ENCODE data around the gene NUP205.
A peak's percentile ranks its signal among the peaks of the same experiment; 100 is the strongest.

The NUP205 gene, protein sequence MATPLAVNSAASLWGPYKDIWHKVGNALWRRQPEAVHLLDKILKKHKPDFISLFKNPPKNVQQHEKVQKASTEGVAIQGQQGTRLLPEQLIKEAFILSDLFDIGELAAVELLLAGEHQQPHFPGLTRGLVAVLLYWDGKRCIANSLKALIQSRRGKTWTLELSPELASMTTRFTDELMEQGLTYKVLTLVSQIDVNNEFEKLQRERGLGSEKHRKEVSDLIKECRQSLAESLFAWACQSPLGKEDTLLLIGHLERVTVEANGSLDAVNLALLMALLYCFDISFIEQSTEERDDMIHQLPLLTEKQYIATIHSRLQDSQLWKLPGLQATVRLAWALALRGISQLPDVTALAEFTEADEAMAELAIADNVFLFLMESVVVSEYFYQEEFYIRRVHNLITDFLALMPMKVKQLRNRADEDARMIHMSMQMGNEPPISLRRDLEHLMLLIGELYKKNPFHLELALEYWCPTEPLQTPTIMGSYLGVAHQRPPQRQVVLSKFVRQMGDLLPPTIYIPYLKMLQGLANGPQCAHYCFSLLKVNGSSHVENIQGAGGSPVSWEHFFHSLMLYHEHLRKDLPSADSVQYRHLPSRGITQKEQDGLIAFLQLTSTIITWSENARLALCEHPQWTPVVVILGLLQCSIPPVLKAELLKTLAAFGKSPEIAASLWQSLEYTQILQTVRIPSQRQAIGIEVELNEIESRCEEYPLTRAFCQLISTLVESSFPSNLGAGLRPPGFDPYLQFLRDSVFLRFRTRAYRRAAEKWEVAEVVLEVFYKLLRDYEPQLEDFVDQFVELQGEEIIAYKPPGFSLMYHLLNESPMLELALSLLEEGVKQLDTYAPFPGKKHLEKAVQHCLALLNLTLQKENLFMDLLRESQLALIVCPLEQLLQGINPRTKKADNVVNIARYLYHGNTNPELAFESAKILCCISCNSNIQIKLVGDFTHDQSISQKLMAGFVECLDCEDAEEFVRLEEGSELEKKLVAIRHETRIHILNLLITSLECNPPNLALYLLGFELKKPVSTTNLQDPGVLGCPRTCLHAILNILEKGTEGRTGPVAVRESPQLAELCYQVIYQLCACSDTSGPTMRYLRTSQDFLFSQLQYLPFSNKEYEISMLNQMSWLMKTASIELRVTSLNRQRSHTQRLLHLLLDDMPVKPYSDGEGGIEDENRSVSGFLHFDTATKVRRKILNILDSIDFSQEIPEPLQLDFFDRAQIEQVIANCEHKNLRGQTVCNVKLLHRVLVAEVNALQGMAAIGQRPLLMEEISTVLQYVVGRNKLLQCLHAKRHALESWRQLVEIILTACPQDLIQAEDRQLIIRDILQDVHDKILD (N-terminal part only)

GRCh38 chr7:135557455-135558336, at the start of gene NUP205:
TSS of gene NUP205 (plus strand) at chr7:135557917. CDS start at chr7:135557945, 28 bp downstream.
- peak; percentile 92 for DNase-seq (ENCODE audit: low read depth, low spot score)

DNA sequence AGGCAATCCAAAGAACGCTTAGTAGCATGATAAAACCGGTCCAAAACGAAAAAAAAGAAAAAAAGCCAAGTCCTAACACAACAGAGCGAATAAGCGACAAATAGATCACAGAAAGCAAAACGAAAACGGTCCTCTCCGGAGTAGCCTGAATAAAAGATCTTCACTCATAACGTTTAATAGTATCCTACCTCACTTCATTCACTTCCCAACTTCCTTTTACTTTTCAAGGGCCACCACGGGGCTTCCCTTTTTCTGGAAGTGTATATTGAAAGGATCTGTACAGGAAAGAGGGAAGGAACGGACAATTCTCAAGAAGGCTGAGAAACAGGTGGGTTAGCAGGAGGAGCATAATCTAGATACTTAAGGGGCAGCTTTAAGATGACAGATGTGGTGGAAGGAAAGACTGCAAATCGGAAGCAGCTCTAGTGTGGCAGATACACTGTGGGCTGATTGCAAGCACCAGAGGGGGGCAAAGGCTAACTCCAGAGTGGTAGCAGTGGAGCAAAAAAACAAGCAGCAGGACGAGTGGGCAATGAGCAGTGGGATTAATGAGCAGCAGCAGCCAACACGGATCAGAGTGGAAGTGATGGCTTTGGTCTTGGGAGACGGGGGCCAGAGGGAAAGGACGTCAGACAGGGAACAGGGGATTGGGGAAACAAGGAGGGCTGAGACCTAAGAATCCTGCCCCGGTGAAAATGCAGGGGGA, 48.7 kb upstream of the NUP205 start:
- DNase-seq (ENCODE audit: low read depth, low spot score): peak; percentile 35

DNA sequence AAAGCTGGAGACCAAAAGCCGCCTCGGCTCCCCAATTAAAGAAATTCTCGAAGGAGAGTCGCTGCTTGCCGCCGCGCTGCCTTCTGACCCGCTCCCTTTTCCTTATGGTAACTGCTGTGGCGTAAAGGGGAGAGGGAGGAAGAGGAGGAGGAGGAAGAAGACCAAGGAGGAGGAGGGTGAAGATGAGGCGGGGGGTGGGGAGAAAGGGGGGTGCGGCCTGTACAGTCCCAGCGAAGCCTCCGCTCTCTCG, 48.2 kb upstream of the NUP205 start:
- no peak for DNase-seq (ENCODE audit: low read depth, low spot score)

DNA sequence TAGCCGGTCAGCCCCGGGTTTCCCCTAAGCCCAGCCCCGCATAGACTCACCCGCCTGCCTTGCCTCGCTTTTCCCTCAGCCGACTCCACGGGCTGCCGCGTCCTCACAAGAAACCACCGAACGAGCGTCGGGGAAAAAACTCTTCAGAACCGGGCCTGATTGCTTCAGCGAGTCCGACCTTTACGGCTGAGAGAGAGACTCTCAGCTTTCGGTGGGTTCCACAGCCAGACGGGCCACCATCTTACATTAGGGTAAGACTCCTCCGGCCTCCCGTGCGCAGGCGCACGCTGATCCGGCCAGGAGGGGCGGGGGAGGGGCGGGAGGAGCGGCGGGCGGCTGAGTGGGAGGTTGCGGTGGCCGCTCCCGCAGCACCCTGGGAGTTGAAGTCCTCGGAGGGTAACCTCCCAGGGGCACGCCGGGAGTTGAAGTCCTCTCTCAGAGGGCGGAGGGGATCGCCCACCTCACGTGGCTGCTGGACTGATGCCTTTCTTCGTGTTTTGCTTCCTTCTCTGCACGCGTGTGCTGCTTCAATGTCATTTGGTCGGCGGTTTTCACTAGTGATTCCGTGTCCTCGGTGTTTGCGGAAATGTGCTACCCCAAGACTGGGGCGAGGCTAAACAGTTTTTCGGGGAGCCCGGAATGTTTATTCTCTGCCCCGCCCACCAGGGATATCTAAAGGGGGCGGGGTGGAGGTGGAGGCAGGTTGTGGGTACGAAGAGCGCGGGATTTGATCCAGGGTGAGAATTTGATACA, 47.7 kb upstream of the NUP205 start, which contains the start of gene CNOT4:
TSS of gene CNOT4 (minus strand) at position 264 of the 753 bp plus-strand sequence. CDS start 71,771 bp downstream, outside the sequence.
- peak; percentile 96 for DNase-seq (ENCODE audit: low read depth, low spot score)

DNA sequence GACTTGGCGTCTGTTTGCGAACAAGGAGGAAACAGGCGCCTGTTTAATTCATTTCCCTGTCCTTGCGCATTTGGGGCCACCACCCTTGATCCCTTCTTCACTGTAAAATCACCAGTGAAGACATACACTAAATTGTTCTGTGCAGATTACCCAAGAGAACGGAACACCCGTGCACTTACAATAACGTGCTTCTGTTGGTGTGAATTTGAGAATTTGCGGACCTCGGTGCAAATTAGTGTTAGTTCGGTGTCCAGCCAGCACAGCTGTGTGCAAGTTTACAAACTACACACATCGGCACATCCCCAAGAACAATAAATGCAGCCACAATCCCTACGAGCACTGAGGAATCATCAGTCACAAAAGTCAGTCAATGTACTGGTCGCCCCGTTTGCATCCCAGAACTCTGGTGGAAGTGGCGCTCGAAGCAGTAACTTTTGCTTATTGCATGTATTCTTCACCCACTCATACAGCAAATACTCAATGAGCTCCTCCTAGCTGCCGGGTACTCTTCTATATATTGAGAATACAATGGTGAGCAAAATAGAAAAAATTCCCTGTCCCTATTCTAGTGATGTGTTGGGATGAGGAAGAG, 47.0 kb upstream of the NUP205 start:
- no peak for DNase-seq (ENCODE audit: low read depth, low spot score)

GRCh38 chr7:135512135-135512887, 45.4 kb upstream of the NUP205 start:
- DNase-seq (ENCODE audit: low read depth, low spot score): peak; percentile 3

DNA sequence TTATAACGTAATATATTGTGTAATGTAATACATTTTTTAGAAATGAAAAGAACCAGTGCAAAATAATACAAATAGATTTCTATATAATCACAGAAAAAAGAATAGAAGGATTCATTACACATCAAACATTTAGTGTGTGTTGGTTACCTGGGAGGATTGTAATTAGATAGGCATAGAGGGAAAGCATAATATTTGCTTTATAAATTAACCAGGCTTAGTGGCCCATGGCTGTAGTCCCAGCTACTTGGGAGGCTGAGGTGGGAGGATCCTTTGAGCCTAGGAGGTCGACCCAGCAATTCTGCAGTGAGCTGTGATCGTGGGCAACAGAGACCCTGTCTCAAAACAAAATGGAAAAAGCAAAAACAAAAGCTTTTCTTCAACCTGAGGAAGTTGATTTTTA, 42.9 kb upstream of the NUP205 start:
- DNase-seq (ENCODE audit: low read depth, low spot score): no peak

GRCh38 chr7:135517060-135517459, 40.7 kb upstream of the NUP205 start:
- DNase-seq (ENCODE audit: low read depth, low spot score): no peak

DNA sequence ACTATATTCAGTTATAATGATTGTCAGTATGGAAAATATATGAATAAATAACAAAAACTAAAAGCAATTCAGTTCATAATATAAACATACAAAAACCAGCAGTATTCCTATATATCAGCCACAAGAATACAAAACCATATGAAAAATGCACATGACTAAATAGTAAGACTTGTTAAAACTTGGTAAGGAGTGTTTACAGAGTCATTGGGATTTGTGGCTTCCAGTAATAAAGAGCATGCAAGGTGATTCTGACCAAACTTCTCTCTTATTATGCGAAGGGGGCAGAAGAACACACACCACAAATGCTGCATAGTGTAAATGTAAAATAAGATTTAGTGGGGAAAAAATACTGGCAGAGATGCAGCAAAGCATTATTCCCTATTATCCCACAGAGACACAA, 39.0 kb upstream of the NUP205 start:
- DNase-seq (ENCODE audit: low read depth, low spot score): no peak

DNA sequence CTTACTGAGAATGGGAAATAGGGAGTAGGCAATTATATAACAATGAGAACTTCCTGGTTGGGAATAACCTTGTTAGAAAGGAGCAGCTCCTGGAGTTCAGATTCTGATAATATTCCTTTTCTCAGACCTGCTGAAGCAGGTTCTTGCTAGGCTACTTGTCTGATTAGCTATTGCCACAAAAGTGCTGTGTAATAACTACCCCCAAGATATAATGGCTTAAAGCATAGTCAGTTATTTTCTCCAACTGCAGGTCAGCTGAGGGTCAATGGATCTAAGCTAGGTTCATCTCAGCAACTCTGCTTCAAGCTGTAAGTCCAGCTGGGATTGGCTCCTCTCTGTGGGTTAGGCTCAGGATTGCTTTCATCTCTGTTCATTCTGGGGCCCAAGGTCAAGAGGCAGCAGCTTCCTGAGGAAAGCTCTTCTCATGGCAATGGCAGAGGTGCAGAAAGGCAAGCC, 38.5 kb upstream of the NUP205 start:
- DNase-seq (ENCODE audit: low read depth, low spot score): no peak

DNA sequence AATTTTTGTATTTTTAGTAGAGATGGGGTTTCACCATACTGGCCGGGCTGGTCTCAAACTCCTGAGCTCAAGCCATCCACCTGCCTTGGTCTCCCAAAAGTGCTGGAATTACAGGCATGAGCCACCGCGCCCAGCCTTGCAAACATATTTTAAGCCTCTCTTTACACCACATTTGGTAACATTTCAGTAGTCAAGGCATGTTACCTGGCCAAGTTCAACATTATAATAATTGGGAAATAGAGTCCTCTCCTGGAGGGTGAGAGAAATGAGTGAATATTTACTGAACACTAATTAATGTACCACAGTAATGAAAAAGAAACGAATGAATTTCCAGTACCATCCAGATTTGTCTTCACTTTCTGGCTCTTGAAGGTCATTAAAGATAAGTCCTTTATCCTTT, 37.8 kb upstream of the NUP205 start:
- no peak for DNase-seq (ENCODE audit: low read depth, low spot score)

GRCh38 chr7:135522509-135522908, 35.2 kb upstream of the NUP205 start:
- no peak for DNase-seq (ENCODE audit: low read depth, low spot score)

- no peak for DNase-seq (ENCODE audit: low read depth, low spot score)
Measured at GRCh38 chr7:135523146-135523545, 34.6 kb upstream of the NUP205 start.

GRCh38 chr7:135525426-135525825, 32.3 kb upstream of the NUP205 start:
- no peak for DNase-seq (ENCODE audit: low read depth, low spot score)

DNA sequence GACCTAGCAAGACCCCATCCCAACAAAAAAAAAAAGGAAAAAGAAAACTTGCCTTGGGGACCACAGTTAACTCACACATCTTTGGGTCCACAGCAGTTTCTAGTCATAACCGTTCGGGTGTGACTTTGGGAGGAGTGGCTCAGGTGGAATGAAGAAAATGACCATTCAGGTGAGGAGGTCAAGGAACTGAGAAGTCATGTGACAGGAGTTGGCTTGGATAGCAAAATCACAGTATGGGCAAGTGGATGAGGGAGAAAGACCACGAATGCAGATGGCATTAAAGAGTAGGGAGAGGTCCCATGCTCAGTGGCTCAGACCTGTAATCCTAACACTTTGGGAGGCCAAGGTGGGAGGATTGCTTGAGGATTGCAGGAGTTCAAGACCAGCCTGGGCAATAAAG, 30.7 kb upstream of the NUP205 start:
- no peak for DNase-seq (ENCODE audit: low read depth, low spot score)

GRCh38 chr7:135536150-135536549, 21.6 kb upstream of the NUP205 start:
- no peak for DNase-seq (ENCODE audit: low read depth, low spot score)

GRCh38 chr7:135537453-135537852, 20.3 kb upstream of the NUP205 start:
- no peak for DNase-seq (ENCODE audit: low read depth, low spot score)

DNA sequence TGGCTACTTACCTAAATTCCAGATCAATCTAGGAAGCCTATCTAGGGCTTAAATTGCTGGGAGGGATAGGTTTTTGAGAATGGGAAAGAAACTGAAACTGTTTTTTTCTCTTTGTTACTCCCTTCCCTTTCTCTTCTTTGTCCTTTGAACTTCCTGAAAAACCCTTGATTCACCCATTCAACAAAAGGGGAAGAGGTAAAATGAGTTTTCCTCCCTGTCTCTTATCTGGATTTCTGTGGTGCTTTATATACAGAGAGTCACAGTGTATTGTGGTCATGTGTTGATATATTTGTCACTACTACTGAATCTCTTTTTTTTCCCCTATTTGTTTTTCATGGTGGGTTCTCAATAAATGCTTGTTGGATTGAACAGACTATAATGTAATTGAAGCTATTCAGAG, 19.8 kb upstream of the NUP205 start:
- no peak for DNase-seq (ENCODE audit: low read depth, low spot score)
